Neural progenitor cell (in vitro differentiated cells): ENCODE measurements around the gene YWHAH. TPM values are rescaled to one million over a fixed set of nuclear protein-coding genes. Genes with fewer than 3 reads are reported as not detected.

Source experiments
- DNase-seq: peaks from one replicate; pipeline ENCODE4 v3.0.0-alpha.2; 2016; ENCODE audit warnings: low spot score
- H2AFZ ChIP-seq: fragments of 200-600 bp; sonication (generic); replicated peaks from 2 replicates; pipeline ENCODE4 v1.6.1; 2016; ENCODE audit warnings: antibody characterized with exemption
- H3F3A ChIP-seq: fragments of 200-600 bp; sonication (generic); 2 replicates; pipeline ENCODE4 v1.6.1; 2016; ENCODE audit warnings: antibody characterized with exemption, low read depth
- H3K27ac ChIP-seq: fragments of 200-600 bp; sonication (generic); 2 replicates; pipeline ENCODE4 v1.5.1; 2016; ENCODE audit warnings: mild to moderate bottlenecking
- H3K27me3 ChIP-seq: fragments of 200-600 bp; sonication (generic); 2 replicates; pipeline ENCODE4 v1.6.1; 2016; ENCODE audit warnings: mild to moderate bottlenecking, moderate library complexity
- H3K36me3 ChIP-seq: fragments of 200-600 bp; sonication (generic); 2 replicates; pipeline ENCODE4 v1.5.1; 2016
- H3K4me1 ChIP-seq: fragments of 200-600 bp; sonication (generic); 2 replicates; pipeline ENCODE4 v1.6.1; 2016; ENCODE audit warnings: mixed run types
- H3K4me2 ChIP-seq: fragments of 200-600 bp; sonication (generic); 2 replicates; pipeline ENCODE4 v1.6.1; 2016
- H3K4me3 ChIP-seq: fragments of 200-600 bp; sonication (generic); 2 replicates; pipeline ENCODE4 v1.5.1; 2016
- H3K79me2 ChIP-seq: fragments of 200-600 bp; sonication (generic); 2 replicates; pipeline ENCODE4 v1.6.1; 2016; ENCODE audit warnings: low read depth
- H3K9ac ChIP-seq: fragments of 200-600 bp; sonication (generic); 2 replicates; pipeline ENCODE4 v1.6.1; 2016
- H3K9me3 ChIP-seq: fragments of 200-600 bp; sonication (generic); 2 replicates; pipeline ENCODE4 v1.5.1; 2016; ENCODE audit warnings: low read depth
- H4K20me1 ChIP-seq: fragments of 200-600 bp; sonication (generic); 2 replicates; pipeline ENCODE4 v1.6.1; 2016; ENCODE audit warnings: low read depth
- H3K27ac Mint-ChIP-seq: 3 replicates; pipeline ENCODE4 v1.8.0; 2021; ENCODE audit warnings: mixed read lengths
- H3K27me3 Mint-ChIP-seq: 2 replicates; pipeline ENCODE4 v1.8.0; 2022; ENCODE audit warnings: low read depth, mild to moderate bottlenecking, inconsistent platforms, moderate library complexity, mixed read lengths; ENCODE audit not compliant: insufficient read depth
- H3K36me3 Mint-ChIP-seq: 3 replicates; pipeline ENCODE4 v1.8.0; 2021; ENCODE audit warnings: mixed read lengths
- H3K4me1 Mint-ChIP-seq: 3 replicates; pipeline ENCODE4 v1.8.0; 2021; ENCODE audit warnings: mixed read lengths
- H3K4me3 Mint-ChIP-seq: 3 replicates; pipeline ENCODE4 v1.8.0; 2021; ENCODE audit warnings: mild to moderate bottlenecking, moderate library complexity, mixed read lengths
- H3K9me3 Mint-ChIP-seq: 3 replicates; pipeline ENCODE4 v1.8.0; 2020; ENCODE audit warnings: mixed read lengths
- CTCF ChIP-seq: fragments of 200-600 bp; sonication (generic); IDR thresholded peaks from 2 replicates; pipeline ENCODE4 v1.5.1; 2017; ENCODE audit warnings: antibody characterized with exemption, mild to moderate bottlenecking
- EZH2 ChIP-seq: fragments of 200-600 bp; sonication (generic); IDR thresholded peaks from 2 replicates; pipeline ENCODE4 v1.6.1; 2017; ENCODE audit warnings: antibody characterized with exemption, mild to moderate bottlenecking, moderate library complexity
- EZH2phosphoT487 ChIP-seq: fragments of 200-600 bp; sonication (generic); IDR thresholded peaks from 2 replicates; pipeline ENCODE4 v1.6.1; 2017; ENCODE audit warnings: antibody characterized with exemption
- total RNA-seq: library from RNA; depleted of rRNA; stranded (reverse); fragments of >200 nt; gene quantifications from 2 replicates; pipeline ENCODE4 v1.2.3, GENCODE V29; 2015; ENCODE audit warnings: low replicate concordance

Gene YWHAH
- total RNA-seq, 1 donor from 2014 or later: 158 TPM

- DNase-seq: no peak
- Histone ChIP-seq H3K4me3 (no peak overlapping the region), H3F3A (peaks cover 18% of the 10 kb centered on the region), H3K27ac (no peak overlapping the region), H2AFZ (no peak overlapping the region), H3K9ac (no peak overlapping the region), H3K27me3 (no peaks in the 10 kb centered on the region), H3K4me1 (peaks cover 18% of the 10 kb centered on the region), H3K79me2 (peaks cover 10% of the 10 kb centered on the region), H3K9me3 (no peaks in the 10 kb centered on the region), H3K4me2 (no peak overlapping the region), H4K20me1 (peaks cover 6% of the 10 kb centered on the region), H3K36me3 (no peaks in the 10 kb centered on the region)
- Mint-ChIP-seq H3K4me3 (no peak overlapping the region), H3K4me1 (peaks cover 11% of the 10 kb centered on the region), H3K9me3 (no peaks in the 10 kb centered on the region), H3K27ac (no peak overlapping the region), H3K36me3 (no peaks in the 10 kb centered on the region), H3K27me3 (peaks cover 5% of the 10 kb centered on the region)
- no peak for TF ChIP-seq EZH2
- TF ChIP-seq CTCF: no peak
- no peak for TF ChIP-seq EZH2phosphoT487
Measured at GRCh38 chr22:31940506-31940905, 3.8 kb upstream of the YWHAH start.

DNA sequence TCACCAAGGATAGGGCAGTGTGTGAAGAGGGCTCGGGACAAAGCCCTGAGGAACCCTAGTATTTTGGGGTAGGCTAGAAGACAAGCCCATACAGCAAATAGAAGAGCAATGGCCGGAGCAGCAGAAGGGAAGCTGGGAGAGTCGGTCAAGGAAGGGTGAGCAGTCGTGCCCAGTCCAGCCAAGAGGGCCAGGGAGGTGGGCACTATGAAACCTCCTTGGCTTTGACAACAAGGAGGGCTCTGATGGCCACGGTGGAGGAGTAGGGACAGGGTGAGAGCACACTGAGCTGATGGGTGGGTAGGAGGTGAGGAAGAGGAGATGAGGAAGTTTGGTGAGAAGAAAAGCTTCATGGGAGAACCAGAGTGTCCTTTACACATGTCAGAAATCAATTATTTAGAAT, 2.2 kb upstream of the YWHAH start:
- H3K9ac ChIP-seq: no peak overlapping the region
- no peak overlapping the region for H2AFZ ChIP-seq
- Mint-ChIP-seq H3K36me3 (no peaks in the 10 kb centered on the region), H3K4me1 (peaks cover 9% of the 10 kb centered on the region), H3K9me3 (no peaks in the 10 kb centered on the region), H3K27me3 (peaks cover 5% of the 10 kb centered on the region), H3K27ac (peak overlapping the region; percentile 12), H3K4me3 (no peak overlapping the region)
- peaks cover 26% of the 10 kb centered on the region for H3K79me2 ChIP-seq
- no peak for DNase-seq
- no peaks in the 10 kb centered on the region for H3K27me3 ChIP-seq
- H4K20me1 ChIP-seq: peaks cover 22% of the 10 kb centered on the region
- no peak overlapping the region for H3K4me3 ChIP-seq
- no peaks in the 10 kb centered on the region for H3K9me3 ChIP-seq
- H3F3A ChIP-seq: peaks cover 7% of the 10 kb centered on the region
- peaks cover 21% of the 10 kb centered on the region for H3K4me1 ChIP-seq
- no peak overlapping the region for H3K27ac ChIP-seq
- no peak overlapping the region for H3K4me2 ChIP-seq
- TF ChIP-seq CTCF: no peak
- no peak for TF ChIP-seq EZH2
- no peak for TF ChIP-seq EZH2phosphoT487
- no peaks in the 10 kb centered on the region for H3K36me3 ChIP-seq

GRCh38 chr22:31943206-31943977, 943 bp upstream of the YWHAH start:
- Mint-ChIP-seq H3K9me3 (no peaks in the 10 kb centered on the region), H3K4me1 (peaks cover 15% of the 10 kb centered on the region), H3K4me3 (peak overlapping the region; percentile 85), H3K27me3 (peaks cover 5% of the 10 kb centered on the region), H3K36me3 (peaks cover 8% of the 10 kb centered on the region), H3K27ac (peak overlapping the region; percentile 29)
- Histone ChIP-seq H3F3A (peaks cover 7% of the 10 kb centered on the region), H3K4me2 (peak overlapping the region; percentile 89), H3K79me2 (peaks cover 39% of the 10 kb centered on the region), H3K4me1 (peaks cover 19% of the 10 kb centered on the region), H3K9ac (no peak overlapping the region), H3K27me3 (no peaks in the 10 kb centered on the region), H4K20me1 (peaks cover 35% of the 10 kb centered on the region), H3K9me3 (no peaks in the 10 kb centered on the region), H3K36me3 (no peaks in the 10 kb centered on the region), H3K27ac (peak overlapping the region; percentile 97), H3K4me3 (peak overlapping the region; percentile 98), H2AFZ (peak overlapping the region; percentile 98)
- no peak for DNase-seq
- no peak for TF ChIP-seq CTCF
- TF ChIP-seq EZH2phosphoT487: no peak
- no peak for TF ChIP-seq EZH2
